ENCODE results near the gene CD44.

DNA sequence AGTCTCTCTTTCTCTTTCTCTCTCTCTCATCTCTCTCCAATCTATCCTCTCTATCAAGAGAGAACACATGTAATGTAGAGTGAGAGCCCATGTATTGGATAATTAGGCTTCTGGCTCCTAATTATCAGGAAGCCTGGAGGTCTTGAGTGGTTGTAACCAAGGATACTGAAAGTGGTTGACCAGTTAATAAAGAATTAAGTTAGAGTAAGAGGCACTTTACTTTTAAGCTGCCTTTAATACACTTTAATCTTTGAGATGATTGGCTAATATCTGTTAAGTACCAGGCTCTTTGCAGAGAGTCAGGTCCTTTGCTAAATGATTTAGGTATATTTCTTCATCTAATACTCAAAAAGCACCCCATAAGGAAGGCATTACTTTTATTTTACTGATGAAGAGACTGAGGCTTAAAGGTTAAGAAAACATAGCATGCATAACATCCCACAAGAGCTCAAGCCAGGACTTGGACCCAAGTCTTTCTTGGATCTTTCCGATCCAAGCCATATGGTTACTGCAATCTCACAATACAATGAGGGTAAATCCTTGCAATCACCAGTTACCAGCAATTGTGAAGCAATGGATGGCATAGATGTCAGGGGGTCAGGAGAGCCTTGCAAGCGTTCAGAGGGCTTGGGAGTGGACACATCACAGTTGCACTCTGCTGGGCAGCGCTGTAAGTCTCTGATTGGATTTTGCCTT is 22.1 kb downstream of the CD44 start:
- TF ChIP-seq, protein P1, sequence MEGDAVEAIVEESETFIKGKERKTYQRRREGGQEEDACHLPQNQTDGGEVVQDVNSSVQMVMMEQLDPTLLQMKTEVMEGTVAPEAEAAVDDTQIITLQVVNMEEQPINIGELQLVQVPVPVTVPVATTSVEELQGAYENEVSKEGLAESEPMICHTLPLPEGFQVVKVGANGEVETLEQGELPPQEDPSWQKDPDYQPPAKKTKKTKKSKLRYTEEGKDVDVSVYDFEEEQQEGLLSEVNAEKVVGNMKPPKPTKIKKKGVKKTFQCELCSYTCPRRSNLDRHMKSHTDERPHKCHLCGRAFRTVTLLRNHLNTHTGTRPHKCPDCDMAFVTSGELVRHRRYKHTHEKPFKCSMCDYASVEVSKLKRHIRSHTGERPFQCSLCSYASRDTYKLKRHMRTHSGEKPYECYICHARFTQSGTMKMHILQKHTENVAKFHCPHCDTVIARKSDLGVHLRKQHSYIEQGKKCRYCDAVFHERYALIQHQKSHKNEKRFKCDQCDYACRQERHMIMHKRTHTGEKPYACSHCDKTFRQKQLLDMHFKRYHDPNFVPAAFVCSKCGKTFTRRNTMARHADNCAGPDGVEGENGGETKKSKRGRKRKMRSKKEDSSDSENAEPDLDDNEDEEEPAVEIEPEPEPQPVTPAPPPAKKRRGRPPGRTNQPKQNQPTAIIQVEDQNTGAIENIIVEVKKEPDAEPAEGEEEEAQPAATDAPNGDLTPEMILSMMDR (IDR thresholded peaks at IDR 0.05) = no peak
- no peak for TF ChIP-seq POLR2A (IDR thresholded peaks at IDR 0.05)

All from thyroid gland (tissue), 4 donors.